Astrocyte (in vitro differentiated cells and primary cell): ENCODE measurements around the gene SEH1L. TPM values are rescaled to one million over a fixed set of nuclear protein-coding genes. Genes with fewer than 3 reads are reported as not detected.
A peak's percentile ranks its signal among the peaks of the same experiment; 100 is the strongest.

ENCODE experiments used
- DNase-seq: peaks from one replicate; pipeline ENCODE4 v3.0.0-alpha.2; 2010; ENCODE audit warnings: low read depth
- FAIRE-seq: peaks from 2 replicates; lab custom pipeline; 2011; peaks lifted over from hg19 to GRCh38; lab: Jason Lieb, UNC
- H2AFZ ChIP-seq: 2 replicates; pipeline ENCODE4 v1.6.0; 2012; ENCODE audit warnings: low read depth, low read length, inconsistent platforms
- H3K27ac ChIP-seq: 2 replicates; pipeline ENCODE4 v1.5.1; 2011; ENCODE audit warnings: low read depth, low read length, inconsistent platforms
- H3K27me3 ChIP-seq: 2 replicates; pipeline ENCODE4 v1.6.0; 2011; ENCODE audit warnings: low read length, inconsistent platforms; ENCODE audit not compliant: insufficient read depth
- H3K36me3 ChIP-seq: 2 replicates; pipeline ENCODE4 v1.5.1; 2011; ENCODE audit warnings: low read length, inconsistent platforms; ENCODE audit not compliant: insufficient read depth
- H3K4me1 ChIP-seq: 2 replicates; pipeline ENCODE4 v1.5.1; 2011; ENCODE audit warnings: low read length, inconsistent platforms; ENCODE audit not compliant: insufficient read depth
- H3K4me2 ChIP-seq: 2 replicates; pipeline ENCODE4 v1.6.0; 2012; ENCODE audit warnings: low read length, inconsistent platforms
- H3K4me3 ChIP-seq: 2 replicates; pipeline ENCODE4 v1.5.1; 2011; ENCODE audit warnings: low read depth, mild to moderate bottlenecking, low read length, inconsistent platforms; ENCODE audit not compliant: insufficient read depth
- H3K79me2 ChIP-seq: 2 replicates; pipeline ENCODE4 v1.6.0; 2012; ENCODE audit warnings: mild to moderate bottlenecking, low read length, inconsistent platforms; ENCODE audit not compliant: insufficient read depth
- H3K9ac ChIP-seq: 2 replicates; pipeline ENCODE4 v1.6.0; 2012; ENCODE audit warnings: mild to moderate bottlenecking, low read length, inconsistent platforms
- H3K9me3 ChIP-seq: 2 replicates; pipeline ENCODE4 v1.5.1; 2012; ENCODE audit warnings: low read depth, mild to moderate bottlenecking, low read length, inconsistent platforms; ENCODE audit not compliant: insufficient read depth
- H4K20me1 ChIP-seq: 2 replicates; pipeline ENCODE4 v1.6.0; 2012; ENCODE audit warnings: low read length, inconsistent platforms; ENCODE audit not compliant: insufficient read depth
- H3K27ac Mint-ChIP-seq: one replicate; pipeline ENCODE4 v1.8.0; 2021; ENCODE audit warnings: mild to moderate bottlenecking, mixed read lengths; ENCODE audit not compliant: unreplicated experiment
- H3K27me3 Mint-ChIP-seq: one replicate; pipeline ENCODE4 v1.8.0; 2021; ENCODE audit warnings: low read depth, mixed read lengths; ENCODE audit not compliant: unreplicated experiment
- H3K36me3 Mint-ChIP-seq: one replicate; pipeline ENCODE4 v1.8.0; 2021; ENCODE audit warnings: low read depth, mixed read lengths; ENCODE audit not compliant: unreplicated experiment
- H3K4me1 Mint-ChIP-seq: one replicate; pipeline ENCODE4 v1.8.0; 2021; ENCODE audit warnings: low read depth, mixed read lengths; ENCODE audit not compliant: unreplicated experiment
- H3K4me3 Mint-ChIP-seq: one replicate; pipeline ENCODE4 v1.8.0; 2021; ENCODE audit warnings: mild to moderate bottlenecking, moderate library complexity, mixed read lengths; ENCODE audit not compliant: unreplicated experiment
- H3K9me3 Mint-ChIP-seq: one replicate; pipeline ENCODE4 v1.8.0; 2021; ENCODE audit warnings: mild to moderate bottlenecking, mixed read lengths; ENCODE audit not compliant: unreplicated experiment
- CTCF ChIP-seq: IDR thresholded peaks from 2 replicates; pipeline ENCODE4 v1.5.1; 2011; ENCODE audit warnings: low read depth, mild to moderate bottlenecking, inconsistent platforms, low read length, moderate library complexity; ENCODE audit not compliant: insufficient read depth
- EZH2 ChIP-seq: IDR thresholded peaks from 2 replicates; pipeline ENCODE4 v1.6.1; 2012; ENCODE audit warnings: mild to moderate bottlenecking, low read length, inconsistent platforms; ENCODE audit not compliant: insufficient read depth
- total RNA-seq: library from RNA; stranded (reverse); gene quantifications from 2 replicates; pipeline ENCODE4 v1.2.1, GENCODE V29; 2021

Gene SEH1L
- total RNA-seq, 1 donor from 2014 or later, result 43.9 TPM

- no peak for FAIRE-seq
- no peaks in the 10 kb centered on the region for H3K36me3 Mint-ChIP-seq
These were observed 35.7 kb upstream of the SEH1L start for GRCh38 chr18:12911929-12912703.

DNA sequence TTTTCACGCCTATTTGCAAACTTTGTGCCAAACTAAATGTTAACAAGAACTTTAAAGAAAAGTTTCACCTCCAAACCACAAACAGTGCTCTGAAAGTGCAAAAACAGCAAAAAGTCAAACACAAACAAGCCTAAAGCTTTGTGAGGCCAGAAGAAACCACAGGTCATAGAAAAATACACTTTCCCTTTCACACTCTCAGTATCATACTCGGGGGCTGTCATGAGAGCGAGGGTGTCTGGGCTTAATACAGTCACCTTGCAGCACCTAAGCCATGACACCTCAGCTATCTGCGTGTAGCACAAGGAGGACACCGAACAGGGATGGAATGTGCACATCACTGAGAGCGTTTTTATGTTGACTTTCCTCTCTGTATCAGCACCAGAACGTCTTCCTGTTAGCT, 26.6 kb upstream of the SEH1L start:
- no peak overlapping the region for H3K27ac Mint-ChIP-seq
- Histone ChIP-seq H3K27me3 (no peaks in the 10 kb centered on the region), H3K36me3 (no peaks in the 10 kb centered on the region), H3K4me2 (no peak overlapping the region), H3K4me3 (no peak overlapping the region), H4K20me1 (no peaks in the 10 kb centered on the region), H3K9me3 (no peaks in the 10 kb centered on the region), H2AFZ (no peak overlapping the region), H3K4me1 (no peaks in the 10 kb centered on the region), H3K27ac (no peak overlapping the region), H3K79me2 (no peaks in the 10 kb centered on the region), H3K9ac (no peak overlapping the region)
- peaks cover 2% of the 10 kb centered on the region for H3K4me1 Mint-ChIP-seq
- TF ChIP-seq CTCF (no peak), EZH2 (no peak)
- no peak for DNase-seq
- FAIRE-seq, result no peak
- peaks cover 2% of the 10 kb centered on the region for H3K27me3 Mint-ChIP-seq
- no peaks in the 10 kb centered on the region for H3K9me3 Mint-ChIP-seq
- H3K36me3 Mint-ChIP-seq, result no peaks in the 10 kb centered on the region
- H3K4me3 Mint-ChIP-seq, result no peak overlapping the region

More at GRCh38 chr18:12911929-12912703, 35.7 kb upstream of the SEH1L start:
- Histone ChIP-seq H3K9me3 (peaks cover 8% of the 10 kb centered on the region), H3K4me3 (no peak overlapping the region), H2AFZ (peak overlapping the region; percentile 95), H3K36me3 (no peaks in the 10 kb centered on the region), H3K4me1 (peaks cover 8% of the 10 kb centered on the region), H3K9ac (no peak overlapping the region), H3K27me3 (peaks cover 6% of the 10 kb centered on the region), H3K4me2 (peak overlapping the region; percentile 85), H3K27ac (no peak overlapping the region), H4K20me1 (no peaks in the 10 kb centered on the region), H3K79me2 (no peaks in the 10 kb centered on the region)
- Mint-ChIP-seq H3K27me3 (no peaks in the 10 kb centered on the region), H3K4me3 (no peak overlapping the region), H3K9me3 (peaks cover 5% of the 10 kb centered on the region), H3K4me1 (no peaks in the 10 kb centered on the region), H3K27ac (no peak overlapping the region)
- no peak for TF ChIP-seq EZH2
- TF ChIP-seq CTCF, result no peak
- no peak for DNase-seq

DNA sequence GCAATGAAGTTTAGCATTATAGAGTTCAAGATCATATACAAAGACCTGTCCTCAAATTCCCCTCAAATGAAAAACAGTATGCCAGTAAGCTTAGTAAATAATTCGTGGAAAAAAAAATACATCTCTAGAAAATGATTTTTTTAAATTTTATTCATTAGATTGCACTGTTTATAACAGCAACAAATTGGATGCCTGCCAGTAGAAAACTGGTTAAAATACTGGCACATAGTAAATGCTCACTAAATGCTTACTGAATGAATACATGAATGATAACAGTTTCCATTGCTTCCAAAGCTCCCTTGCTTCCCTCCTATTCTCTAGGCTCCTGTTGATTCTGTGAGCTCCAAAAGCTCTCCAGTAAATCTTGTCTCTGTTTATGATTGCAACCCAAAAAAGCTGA, 25.5 kb upstream of the SEH1L start:
- H3K36me3 Mint-ChIP-seq, result no peaks in the 10 kb centered on the region
- peaks cover 2% of the 10 kb centered on the region for H3K4me1 Mint-ChIP-seq
- H3K79me2 ChIP-seq, result no peaks in the 10 kb centered on the region
- no peaks in the 10 kb centered on the region for H3K9me3 Mint-ChIP-seq
- DNase-seq, result no peak
- H4K20me1 ChIP-seq, result no peaks in the 10 kb centered on the region
- no peak overlapping the region for H3K9ac ChIP-seq
- H3K27me3 ChIP-seq, result no peaks in the 10 kb centered on the region
- no peaks in the 10 kb centered on the region for H3K4me1 ChIP-seq
- H3K4me3 ChIP-seq, result no peak overlapping the region
- no peaks in the 10 kb centered on the region for H3K9me3 ChIP-seq
- H3K27me3 Mint-ChIP-seq, result peaks cover 2% of the 10 kb centered on the region
- TF ChIP-seq CTCF (no peak), EZH2 (no peak)
- no peak for FAIRE-seq
- no peak overlapping the region for H3K4me2 ChIP-seq
- H3K4me3 Mint-ChIP-seq, result no peak overlapping the region
- H3K27ac Mint-ChIP-seq, result no peak overlapping the region
- H2AFZ ChIP-seq, result no peak overlapping the region
- H3K36me3 ChIP-seq, result no peaks in the 10 kb centered on the region
- no peak overlapping the region for H3K27ac ChIP-seq
